Stimulated activated CD4-positive, alpha-beta T cell treated with anti-CD3 and anti-CD28 coated beads, Interleukin-12 subunit alpha, Interleukin-12 subunit beta, amount 100 ng/mL, for 4 hours (primary cell): Measurements from ENCODE around the gene PNMA6E.
A peak's percentile ranks its signal among the peaks of the same experiment; 100 is the strongest.

Experiments
- DNase-seq: peaks from one replicate; pipeline ENCODE4 v3.0.0-alpha.2; 2020

PNMA6E gene

DNA sequence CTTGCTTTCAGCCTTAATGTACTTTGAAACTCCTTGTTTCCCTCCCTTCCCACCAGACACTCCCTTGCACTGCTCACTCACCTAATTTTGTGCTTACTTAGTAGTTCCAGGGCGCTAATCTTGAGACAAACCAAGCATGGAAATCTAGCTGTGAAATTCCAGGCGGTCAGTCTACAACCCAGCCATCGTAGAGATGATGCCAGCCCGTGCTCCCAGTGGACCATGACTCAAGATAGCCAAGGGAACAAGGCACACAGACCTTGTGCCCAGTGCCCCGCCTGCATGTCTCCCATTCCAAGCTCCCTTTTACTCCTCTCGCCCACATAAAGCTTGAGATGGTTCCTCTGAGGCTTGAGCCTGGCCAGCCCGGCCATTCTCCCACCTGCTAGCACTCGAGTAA, 33.7 kb upstream of the PNMA6E start:
- no peak for DNase-seq

DNA sequence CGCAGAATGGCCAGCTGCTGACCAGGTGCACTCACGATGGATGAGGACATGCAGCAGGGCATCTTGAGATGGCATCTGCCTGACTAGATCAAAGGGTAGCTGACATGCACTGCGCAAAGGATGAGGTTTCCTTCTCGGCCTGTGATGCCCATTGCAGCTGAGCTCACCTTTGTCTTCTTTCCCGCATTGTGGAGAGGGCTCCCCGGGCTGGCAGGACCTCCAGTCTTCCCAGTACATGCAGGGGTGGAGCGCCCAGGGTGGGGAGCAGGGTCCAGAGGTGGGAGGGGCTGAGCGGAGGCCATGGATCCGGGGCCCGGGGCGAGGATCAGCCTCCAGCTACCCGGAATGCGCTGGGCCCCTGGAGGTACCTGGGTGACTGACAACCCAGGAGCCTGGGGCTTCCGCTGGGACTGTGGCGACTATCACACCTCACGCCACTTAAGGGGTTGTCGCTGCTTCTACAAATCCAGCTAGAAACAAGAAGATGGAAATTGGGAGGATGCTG, 32.7 kb upstream of the PNMA6E start:
- no peak for DNase-seq

DNA sequence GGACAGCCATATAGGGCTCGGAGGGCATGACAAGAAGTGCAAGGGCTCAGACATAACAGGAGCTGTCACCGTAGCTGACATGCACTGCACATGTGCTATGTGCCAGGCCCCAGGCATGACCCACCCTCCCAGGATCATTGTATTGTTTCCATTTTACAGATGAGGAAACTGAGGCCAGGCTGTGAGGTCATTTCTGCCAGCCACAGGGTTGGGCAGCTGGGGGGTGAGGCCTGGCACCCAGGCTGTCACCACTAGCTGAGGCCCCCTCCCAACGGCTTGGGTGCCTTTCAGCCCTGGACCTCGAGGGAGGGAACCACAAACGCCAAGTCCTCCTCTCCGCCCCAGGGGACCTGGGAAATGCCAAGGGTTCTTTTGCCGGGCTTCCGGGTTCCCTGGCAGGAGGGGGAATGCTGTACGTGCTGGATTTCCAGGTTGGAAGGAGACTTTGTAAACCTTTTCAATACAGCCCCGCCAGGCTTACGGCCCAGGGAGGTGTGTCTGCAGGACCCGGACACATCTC, 32.1 kb upstream of the PNMA6E start:
- no peak for DNase-seq

DNA sequence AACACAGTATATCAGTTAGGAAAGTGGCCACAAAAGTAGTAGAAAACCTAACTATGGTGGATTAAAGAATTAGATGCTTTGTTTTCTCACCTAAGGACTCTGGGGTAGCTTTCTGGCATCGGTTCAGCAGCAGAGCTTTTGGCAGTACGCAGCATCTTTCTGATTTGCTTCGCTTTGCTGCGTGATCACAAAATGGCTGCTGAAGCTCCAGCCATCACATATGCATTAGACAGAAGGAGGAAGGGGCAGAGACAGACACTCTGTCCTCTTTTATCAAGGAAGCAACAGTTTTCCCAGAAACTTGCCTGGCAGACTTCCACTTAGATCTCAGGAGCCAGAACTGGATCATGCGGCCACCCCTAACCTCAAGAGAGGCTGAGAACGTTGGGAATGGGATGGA, 29.6 kb upstream of the PNMA6E start:
- no peak for DNase-seq

DNA sequence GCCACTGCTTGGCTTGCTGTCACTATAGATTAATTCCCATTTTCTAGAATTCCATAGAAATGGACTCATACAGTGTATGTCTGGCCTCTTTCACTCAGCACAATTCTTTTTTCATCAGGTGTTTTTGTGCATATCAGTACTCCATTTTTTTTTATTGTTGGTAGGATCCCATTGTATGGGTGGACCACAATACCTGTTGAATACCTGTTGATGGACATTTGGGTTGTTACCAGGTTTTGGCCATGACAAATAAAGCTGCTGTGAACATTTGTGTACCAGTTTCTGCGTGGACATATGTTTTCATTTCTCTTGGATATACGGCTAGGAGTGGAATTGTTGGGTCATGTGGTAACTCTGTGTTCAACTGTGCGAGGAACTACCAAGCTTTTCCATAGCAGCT, 25.1 kb upstream of the PNMA6E start:
- DNase-seq = no peak

DNA sequence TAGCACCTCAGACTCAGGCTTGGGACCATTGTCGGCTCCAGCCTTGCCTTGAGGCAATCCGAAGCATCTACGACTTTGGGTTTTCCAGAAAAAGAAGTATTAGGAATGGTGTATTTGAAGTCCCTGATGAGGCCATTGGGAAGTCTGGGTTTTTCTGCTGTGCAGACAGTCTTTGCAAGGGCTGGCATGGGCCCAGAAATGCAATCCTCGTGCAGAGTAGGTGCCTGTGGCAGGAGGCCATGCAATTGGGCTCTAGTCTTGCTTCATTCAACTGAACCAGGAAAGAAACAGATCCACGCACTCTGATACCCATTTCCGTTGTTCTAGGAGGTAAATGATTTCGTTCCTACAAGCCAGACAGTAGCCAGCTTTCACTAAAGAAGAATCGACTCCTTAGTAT, 22.5 kb upstream of the PNMA6E start:
- DNase-seq = no peak

DNA sequence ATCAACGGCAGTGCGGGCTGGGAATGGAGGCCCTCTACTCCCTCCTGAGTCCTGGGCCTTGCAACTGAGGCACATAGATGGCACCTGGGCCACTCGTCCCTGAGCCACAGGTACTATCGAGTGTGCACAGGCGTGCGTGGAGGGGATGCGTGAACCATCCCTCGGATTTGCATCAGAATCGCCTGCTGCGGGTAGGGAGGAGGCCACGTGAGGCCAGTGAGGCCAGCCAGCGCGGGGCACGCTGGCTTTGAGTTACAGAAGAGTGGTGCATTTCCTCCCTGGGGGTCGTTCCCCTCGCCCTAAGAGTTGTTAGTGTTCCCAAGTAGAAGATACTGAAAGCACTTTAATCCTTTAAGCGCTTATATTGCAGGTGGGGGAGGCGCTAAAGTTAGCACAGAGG, 20.7 kb upstream of the PNMA6E start:
- DNase-seq = no peak

DNA sequence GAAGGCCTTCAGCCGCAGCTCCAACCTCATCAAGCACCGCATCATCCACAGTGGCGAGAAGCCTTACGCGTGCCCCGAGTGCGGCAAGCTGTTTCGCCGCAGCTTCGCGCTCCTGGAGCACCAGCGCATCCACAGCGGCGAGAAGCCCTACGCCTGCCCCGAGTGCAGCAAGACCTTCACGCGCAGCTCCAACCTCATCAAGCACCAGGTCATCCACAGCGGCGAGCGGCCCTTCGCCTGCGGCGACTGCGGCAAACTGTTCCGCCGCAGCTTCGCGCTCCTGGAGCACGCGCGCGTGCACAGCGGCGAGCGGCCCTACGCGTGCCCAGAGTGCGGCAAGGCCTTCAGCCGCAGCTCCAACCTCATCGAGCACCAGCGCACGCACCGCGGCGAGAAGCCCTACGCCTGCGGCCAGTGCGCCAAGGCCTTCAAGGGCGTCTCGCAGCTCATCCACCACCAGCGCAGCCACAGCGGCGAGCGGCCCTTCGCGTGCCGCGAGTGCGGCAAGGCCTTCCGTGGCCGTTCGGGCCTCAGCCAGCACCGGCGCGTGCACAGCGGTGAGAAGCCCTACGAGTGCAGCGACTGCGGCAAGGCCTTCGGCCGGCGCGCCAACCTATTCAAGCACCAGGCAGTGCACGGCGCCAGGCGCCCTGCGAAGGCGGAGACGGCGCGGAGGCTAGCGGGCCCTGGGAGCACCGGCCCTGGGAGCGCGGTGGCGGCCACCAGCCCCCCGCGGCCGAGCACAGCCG, 19.9 kb upstream of the PNMA6E start:
- no peak for DNase-seq

DNA sequence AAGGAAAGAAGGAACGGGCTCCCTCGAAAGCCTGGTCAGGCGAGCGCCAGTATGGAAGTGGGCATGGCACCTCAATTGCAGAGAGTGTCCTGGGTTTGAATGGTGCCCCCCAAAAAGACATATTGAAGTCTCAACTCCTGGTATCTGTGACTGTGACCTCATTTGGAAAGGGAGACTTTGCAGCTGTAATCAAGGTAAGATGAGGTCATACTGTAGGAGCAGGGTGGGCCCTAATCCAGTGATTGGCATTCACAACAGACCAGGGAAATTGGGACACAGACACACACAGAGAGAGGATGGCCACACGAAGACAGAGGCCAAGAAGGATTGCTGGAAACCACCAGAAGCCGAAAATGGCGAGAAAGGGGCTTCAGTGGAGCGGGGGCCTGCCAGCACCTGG, 16.5 kb upstream of the PNMA6E start:
- no peak for DNase-seq

DNA sequence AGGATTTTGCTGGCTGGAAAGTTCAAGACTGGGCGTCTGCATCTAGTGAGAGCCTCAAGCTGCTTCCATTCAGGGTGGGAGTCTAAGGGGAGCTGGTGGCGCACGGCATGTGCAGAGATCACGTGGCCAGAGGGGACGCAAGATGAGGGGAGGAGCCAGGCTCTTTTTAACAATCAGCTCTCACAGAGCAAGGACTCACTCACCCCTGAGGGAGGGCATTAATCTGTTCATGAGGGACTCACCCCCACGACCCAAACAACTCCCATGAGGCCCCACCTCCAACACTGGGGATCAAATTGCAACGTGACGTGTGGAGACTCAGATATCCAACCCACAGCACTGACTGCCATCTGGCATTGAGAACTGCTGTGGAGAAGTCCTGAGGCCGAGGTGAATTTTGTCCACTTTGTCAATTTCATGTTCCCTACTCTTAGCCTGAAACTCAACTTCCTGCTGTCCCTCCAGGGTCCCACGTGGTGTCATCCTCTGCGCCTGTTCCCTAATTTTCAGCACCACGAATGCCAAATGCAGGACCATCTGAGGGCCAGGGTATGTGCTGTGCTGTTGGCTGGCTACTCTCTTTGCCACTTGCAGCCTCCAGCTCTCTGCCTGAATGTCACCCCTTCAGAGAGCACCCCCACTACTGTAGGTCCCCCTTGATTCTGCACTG, 15.8 kb upstream of the PNMA6E start:
- DNase-seq = no peak

DNA sequence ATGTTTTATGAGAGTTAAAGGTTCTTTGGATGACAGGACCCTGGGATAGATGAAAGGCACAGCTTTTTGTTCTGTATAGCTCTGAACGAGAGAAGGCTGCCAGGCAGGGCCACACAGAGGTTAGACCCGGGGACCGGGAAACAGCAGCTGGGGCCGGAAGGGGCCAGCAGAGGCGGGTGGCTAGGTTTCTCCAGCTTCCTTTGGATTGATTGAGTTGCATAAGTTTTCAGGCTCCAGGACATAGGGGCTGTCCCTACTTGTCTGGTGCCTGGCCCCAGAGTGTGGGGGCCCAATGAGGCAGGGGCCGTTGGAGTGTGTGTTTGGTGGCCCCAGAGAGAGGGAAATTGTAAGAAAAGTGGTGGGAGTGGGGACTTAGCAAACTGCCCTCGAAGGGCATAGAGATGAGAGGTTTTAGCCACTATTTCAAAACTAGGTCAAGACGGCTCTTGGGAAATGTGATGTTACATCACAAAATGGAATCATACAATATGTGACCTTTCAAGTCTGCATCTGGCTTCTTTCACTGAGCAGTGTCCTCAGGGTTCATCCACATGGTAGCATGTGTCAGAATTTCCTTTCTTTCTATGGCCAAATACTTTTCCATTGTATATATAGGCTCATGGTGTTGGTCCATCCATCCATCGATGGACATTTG, 13.8 kb upstream of the PNMA6E start:
- no peak for DNase-seq

DNA sequence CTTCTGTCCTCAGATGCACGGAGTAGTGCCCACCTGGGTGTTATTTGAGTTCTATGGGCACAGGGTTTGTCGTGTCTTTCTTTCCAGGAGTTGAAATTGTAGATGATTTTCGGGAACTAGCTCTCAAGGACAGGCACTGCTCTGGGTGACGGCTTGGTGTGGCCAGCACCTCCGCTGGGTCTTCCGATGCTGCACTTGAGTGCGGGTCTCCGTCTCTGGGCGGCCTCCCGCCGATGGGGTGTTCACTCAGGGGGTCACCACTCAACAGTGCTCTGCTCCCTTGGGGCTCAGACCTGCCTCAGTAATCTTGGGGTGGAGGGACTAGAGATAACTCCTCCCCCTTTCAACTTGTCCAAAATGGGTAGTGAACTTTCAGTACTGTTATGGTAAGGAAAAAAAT, 12.6 kb upstream of the PNMA6E start:
- no peak for DNase-seq

DNA sequence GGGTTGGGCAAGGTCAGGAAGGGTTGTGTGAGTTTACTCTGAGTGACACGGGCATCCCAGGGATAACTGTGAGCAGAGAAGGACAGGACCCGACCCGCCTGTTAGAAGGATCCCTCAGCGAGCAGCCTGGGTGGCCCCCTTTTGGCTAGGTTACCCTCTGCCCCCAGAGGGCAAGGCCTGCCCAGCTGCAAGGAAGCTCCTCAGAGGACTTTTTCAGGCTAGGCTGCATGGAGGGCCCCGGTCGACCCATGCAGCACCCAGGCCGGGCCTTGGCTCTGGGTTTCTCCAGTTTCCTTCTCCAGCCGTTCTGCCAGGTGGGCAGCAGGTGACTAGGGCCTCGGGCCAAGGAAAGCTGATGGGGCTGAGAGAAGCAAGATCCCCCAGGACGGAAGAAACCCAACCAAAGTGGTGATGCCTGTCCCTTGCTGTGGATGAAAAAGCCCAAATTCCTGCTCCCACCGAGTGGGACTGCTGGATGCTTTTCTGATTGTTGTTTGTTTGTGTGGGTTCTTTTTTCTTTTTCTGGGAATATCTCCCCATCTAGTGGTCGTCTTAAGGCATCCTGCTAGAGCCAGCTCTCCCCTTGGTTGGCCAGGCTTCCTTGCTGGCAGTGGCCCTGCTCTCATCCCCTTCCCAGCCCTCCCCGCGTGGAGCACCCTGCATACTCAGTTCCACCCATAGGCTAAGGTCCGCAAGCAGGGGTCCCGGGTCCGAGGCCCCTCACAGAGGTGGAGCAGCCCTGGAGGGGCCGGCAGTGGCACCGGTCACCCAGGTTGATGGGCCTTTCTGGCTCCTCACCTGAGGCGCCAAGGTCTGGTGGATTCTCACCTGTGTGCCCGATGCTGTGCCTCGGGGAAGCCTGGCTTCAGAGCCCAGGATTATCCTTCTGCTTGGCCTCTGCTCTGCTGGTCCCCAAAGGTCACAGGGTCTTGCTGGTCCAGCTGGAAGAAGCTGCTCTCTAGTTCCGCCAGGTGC, 11.9 kb upstream of the PNMA6E start:
- no peak for DNase-seq

DNA sequence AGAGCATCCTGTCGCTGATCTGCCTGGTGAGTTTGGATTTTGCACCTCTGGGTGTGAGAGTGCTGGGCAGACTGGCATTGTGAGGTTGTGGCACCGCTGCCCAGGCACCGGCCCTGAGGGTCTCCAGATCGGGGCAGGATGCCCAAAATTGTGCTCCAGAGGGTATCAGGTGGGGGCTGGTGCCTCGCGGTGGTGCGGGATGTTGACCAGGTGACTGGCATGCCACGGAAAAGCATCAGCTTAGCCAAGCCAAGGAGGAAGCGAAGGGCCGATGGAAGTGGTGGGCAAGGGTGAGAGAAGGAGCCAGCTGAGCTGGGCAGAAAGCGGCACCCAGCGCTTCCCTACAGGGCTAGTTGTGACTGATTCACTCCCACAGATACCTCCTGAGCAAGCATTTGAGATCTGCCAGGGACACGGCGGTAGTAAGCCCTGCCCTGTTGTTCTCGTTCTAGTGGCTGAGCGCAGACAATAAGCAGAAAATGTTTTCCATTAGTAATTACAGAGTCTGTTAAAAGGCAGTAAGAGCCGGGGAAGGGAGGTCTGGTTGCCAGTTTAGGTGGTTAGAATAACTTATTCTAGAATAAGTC, 10.9 kb upstream of the PNMA6E start:
- DNase-seq = no peak

DNA sequence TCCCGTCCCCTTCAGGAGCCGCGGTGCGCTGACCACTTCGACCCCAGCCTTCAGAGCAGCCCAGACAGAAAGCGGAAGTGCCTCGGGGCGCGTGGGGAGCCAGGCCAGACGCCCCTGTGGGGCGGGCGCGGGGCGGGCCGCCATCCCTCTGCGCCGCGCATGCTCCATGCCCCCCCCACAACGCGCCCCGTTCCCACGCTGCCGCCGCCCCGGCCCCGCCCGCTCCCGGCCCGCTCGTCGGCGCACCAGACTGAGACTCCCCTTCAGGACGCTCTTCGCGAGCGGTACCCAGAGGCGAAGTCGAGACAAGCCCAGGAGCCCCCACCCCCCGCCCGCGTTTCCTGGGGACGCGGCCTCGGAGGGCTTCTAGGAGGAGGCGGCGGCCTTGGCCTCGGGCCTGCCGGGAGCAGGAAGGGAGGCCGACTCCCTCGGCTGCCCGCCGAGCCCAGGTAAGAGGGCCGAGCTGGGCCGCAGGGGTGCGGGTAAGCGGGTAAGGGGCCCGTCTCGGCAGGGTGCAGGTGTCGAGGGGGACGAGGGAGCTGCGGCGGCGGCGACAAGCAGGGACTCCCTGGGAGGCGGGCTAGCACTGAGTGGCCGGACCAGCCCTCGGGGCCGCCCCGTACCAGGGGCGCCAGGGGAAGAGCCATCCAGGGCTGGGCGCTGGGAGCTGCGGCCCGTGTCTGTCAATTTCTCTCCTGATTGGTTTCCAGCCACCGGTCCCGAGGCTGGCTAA, 10.3 kb upstream of the PNMA6E start, which contains the start of gene ZFP92:
TSS of gene ZFP92 (plus strand) at position 218 of the 733 bp plus-strand sequence. CDS start 6,851 bp downstream, outside the sequence.
- DNase-seq = peak; percentile 41

DNA sequence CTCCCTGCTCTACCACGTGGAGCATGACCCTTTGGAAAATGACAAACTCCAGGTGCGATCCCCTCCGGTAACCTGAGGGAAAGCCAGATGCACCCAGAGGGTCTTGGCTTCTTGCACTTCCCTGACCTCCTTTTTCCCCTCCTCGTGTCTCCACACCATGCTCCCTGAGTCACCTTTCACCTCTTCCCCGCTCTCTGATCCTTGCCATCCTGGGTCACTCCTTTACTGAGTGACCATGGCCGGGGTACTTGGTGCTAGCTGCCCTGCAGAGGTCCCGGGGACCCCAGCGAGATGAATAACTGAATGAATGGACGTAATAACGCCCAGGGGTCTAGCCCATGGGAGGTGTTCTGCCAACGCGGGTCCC, 9.7 kb upstream of the PNMA6E start:
- DNase-seq = no peak

DNA sequence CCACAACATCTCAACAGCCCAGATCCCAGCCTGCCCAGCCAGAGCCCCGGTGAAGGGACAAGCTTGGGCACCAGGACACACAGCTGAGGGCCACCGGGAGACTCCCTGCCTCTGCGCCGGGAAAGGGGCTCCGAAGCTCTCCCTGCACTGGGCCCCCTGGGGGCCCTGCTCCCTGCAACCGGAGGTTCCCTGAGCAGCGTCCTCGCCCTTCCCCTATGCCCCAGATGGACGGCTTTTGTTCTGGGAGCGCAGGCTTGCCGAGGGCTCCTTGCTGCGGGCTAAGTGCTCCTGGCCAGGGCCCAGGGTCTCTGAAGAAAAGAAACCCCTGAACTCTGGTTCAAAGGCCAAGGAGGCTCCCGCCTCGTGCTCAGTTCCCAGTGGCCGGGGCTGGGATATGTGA, 9.2 kb upstream of the PNMA6E start:
- DNase-seq = no peak

DNA sequence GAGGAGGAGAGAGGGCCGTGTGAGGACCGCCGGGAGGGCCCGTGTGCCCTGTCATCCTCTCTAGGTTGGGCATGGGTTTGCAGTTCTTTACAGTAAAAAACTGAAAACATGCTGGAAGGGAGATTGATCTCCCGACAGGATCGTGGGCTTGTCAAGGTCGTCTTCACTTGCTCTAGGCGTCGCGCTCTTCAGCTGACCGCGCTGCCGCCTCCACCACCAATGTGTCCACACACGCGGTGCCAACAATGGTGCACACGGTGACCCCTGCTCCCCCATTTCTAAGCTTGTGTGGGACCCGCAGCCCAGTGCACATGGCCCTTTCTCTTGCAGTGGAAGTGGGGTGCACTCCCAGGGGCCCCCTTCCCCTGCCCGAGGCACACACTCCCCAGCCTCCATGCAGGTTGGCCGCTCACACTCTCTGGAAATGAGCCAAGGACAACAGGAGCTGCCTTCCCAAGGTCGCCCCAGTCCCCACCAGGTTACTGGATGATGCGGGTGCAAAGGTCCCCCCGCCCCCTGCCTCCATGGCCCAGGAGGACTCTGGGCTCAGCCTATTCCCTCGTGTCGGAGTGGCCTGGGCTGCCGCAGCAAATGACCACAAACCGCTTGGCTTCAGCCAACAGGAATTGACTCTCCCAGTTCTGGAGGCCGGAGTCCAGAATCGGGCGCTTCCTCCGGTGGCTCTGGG, 8.4 kb upstream of the PNMA6E start:
- no peak for DNase-seq

DNA sequence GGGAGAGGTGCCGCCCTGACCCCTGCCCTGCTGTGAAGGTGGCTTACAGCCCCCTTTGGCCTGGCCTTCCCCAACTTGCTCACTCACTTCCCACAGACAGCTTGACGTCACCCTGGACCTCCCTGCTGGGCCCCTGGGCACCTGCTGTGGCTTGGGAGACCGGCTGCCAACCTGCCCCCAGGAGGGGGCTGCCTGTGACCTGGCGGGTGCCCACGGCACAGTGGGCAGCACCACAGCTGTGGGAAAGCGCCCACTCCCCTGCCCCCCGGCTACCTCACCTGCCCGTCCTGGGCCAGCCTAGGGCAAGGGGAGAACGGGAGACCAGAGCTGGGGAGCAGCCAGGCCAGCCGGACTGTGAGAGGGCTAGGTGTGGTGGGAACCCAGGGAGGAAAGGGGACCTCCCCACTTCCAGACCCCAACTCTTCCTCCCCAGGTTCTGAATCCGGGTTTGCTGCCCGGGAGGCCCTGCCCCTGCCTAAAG, 7.8 kb upstream of the PNMA6E start:
- DNase-seq = no peak

DNA sequence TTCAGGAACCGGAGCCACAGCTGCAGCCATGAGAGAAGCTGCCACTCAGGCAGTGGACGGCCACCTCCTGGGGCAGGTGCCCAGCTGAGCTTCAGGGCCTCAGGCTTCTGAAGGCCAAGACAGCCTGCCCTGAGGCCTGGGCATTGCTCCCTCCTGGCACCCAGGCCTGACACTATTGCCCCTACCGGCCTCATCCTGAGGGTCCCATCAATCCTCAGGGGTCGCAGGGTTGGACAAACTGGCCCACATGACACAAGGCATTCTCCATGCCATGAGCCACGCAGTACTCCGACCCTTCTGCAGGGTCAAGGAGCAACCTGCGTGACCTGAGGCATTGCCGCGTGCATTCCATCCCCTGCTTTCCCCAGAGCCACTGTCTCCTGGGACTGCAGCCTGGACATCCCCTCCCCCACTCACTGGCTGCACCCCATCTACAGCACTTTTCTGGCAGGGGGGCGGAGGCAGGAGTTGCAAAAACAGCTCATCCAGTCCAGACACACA, 7.1 kb upstream of the PNMA6E start:
- DNase-seq = no peak
